HG03280 (cell line): ENCODE results near the gene HOXD9.

Experiments
- ATAC-seq: cut with Tn5 transposase; IDR thresholded peaks from one replicate; pipeline ENCODE4 v1.9.1; 2021; ENCODE audit warnings: mild to moderate bottlenecking, moderate library complexity; ENCODE audit not compliant: unreplicated experiment

HOXD9 gene

DNA sequence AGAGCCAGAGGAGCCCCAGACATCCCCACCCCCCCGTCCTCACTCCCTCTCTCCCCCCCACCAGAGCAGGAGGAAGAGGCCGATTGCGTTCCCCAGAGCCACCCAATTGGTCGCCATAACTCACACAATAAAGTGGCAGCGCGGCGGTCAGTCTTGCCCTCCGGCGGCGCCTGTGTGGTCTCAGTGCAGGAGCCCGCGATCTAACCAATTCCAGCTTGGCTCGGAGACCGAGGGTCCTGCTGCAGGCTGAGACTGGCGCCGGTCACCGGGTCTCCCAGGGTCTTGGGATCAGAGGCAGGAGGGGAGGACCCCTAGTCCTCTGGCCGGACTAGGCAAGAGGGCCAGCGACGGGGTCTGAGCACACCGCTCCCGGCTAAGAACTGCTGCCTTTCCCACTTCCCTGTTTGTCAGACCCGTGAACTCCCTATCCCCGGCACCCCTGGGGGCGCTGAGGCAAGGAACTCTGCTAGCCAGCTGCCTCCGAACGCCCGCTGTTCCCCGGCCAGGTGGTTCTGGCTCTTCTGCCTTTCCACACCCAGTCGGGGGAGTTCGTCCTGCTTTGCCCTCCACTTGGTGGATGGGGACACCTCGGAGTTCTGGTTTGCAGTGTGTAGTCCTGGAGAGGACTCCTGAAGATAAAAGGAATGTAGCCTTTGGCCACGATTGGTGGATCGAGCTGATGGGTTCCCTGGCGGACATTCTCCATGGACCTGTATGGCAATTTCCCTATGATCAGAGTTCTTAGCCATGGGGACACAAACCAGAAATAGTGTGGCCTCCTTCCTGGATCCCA lies 24.0 kb upstream of the HOXD9 start:
- no peak for ATAC-seq

DNA sequence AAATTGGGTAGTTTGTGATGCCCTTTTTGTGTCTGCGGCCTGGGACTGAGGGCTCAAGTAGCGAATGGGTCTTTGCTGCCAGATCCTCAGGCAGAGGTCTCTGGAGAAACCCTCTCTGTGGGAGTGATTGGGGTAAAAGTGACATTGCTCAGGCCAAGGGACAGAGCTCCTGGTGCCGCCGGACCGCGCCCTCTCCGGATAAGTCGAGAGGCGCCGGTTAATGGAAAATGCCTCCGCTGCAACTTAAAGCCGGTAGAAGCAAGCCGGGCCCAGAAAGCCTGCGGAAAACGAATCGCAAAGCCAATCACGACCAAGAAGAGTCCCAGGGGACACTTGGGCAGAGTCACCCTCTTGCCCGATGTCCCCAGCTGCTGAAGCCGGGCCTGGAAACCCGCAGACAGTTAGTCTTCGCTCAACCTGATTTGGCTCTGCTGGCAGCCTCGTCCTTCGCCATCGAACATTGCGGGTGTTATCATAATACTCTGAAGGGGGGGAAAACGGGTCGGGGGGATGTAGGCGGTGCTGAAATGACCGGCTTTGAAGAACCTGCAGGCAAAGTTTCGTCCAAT lies 23.3 kb upstream of the HOXD9 start:
- ATAC-seq, result no peak

DNA sequence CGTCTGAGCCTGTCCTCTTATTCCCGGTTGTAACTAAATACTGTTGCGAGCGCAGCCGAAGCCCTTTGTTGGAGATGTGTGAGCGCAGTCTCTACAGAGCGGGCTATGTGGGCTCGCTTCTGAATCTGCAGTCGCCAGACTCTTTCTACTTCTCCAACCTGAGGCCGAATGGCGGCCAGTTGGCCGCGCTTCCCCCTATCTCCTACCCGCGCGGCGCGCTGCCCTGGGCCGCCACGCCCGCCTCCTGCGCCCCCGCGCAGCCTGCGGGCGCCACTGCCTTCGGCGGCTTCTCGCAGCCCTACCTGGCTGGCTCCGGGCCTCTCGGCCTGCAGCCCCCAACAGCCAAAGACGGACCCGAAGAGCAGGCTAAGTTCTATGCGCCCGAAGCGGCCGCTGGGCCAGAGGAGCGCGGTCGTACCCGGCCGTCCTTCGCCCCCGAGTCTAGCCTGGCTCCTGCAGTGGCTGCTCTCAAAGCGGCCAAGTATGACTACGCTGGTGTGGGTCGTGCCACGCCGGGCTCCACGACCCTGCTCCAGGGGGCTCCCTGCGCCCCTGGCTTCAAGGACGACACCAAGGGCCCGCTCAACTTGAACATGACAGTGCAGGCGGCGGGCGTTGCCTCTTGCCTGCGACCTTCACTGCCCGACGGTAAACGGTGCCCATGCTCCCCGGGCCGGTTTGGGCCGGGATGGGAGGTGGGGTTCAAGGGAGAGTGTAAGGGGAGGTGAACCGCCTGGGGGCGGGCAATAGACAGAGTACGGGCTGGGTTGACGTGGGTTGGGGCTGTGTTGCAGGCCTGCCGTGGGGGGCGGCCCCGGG lies 22.6 kb upstream of the HOXD9 start, which contains the start of gene HOXD12:
Gene HOXD12 (plus strand): TSS at position 68 of the 819 bp plus-strand sequence. CDS start 7 bp downstream, at position 75.
- ATAC-seq, result no peak

DNA sequence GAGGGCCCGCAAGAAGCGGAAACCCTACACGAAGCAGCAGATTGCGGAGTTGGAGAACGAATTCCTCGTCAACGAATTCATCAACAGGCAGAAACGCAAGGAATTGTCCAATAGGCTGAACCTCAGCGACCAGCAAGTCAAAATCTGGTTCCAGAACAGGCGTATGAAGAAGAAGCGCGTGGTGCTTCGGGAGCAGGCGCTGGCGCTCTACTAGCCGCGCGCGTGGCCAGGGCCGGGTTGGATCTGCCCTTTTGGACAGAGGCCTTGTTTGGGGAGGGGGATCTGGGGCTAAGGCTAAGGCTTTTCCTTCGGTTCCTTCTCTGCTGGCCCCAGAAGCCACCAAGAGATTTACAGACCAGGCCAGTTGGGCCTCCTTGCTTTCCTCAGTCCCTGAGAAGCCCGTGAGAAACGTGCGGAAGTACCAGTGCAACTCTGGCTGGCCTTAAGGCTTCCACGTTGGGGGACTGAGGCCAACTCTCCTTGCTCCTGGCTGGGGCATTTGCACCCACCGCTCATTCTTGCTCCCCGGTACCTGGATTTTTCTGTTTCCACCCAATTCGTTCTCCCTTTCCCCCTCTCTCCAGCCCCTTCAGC lies 21.9 kb upstream of the HOXD9 start:
- no peak for ATAC-seq

DNA sequence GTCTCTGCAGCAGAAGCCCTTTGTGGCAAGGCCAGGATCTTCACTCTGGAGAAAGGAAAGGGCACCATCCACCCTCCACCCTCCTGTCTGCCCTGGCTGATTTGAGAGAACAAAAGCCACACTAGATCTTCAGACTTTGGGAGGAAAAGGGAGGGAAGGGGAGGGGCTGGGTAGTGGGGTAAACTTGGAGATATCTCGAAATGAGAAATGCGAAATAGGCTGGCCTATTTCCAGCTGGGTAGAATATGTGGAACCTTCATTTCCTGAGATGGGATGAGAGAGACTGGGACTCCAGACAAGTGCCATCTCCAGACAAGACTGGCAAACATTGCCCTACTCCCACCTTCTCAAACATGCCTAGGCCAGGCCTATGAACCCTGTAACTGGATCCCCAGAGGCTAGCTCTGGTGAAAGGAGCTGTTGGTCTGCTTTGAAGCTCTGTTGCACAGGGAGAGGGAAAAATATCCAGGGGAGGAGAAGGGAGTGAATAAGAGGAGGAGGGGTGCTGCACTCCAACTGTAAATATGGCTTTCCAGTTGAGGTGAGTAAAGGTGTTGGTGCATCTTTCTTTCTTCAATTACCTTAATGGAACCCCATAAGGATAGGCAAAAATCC lies 21.2 kb upstream of the HOXD9 start:
- ATAC-seq, result no peak

DNA sequence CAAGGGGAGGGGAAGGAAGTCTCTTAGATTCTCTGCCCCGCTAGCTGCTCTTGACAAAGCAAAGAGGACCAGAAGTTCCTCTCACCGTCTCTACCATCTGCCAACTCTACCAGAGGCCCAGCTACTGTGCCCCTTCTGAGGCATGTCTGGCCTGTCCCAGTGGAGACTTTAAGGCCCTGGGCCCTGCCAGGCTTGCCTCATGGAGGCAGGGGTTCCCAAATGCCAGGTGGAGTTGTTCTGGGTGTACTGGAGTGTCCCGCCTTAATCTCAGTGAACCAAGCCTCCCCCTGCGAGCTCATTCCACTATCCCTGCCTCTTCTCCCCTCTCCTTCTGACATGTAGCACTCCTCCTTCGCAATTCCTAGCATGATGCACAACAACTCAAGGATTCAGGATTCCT lies 20.7 kb upstream of the HOXD9 start:
- ATAC-seq, result no peak

DNA sequence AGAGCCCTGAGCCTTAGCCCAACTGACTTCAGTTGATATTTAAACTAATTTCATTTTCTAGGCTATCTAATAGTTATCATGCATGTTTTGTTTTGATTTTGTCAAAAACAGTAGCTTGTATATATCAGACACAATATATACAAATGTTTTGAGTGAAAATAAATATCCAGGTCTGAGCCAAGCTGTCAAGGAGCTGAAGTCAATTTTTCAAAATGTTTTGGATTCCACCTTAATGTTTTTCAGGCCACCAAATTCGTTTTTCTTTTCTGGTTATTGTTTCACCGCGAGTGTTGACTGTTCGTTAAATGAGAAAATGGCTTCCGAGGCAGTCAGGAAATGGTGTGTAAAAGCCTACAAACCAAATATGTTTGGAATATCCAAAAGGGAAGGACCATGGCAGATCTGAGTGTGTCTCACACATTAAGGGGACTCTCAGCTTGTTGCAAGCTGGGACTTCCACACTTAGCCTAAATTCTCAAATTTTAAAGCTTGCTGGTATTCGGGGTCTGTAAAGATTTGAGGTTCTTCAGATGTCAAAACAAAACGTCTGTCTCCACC lies 20.1 kb upstream of the HOXD9 start:
- no peak for ATAC-seq

DNA sequence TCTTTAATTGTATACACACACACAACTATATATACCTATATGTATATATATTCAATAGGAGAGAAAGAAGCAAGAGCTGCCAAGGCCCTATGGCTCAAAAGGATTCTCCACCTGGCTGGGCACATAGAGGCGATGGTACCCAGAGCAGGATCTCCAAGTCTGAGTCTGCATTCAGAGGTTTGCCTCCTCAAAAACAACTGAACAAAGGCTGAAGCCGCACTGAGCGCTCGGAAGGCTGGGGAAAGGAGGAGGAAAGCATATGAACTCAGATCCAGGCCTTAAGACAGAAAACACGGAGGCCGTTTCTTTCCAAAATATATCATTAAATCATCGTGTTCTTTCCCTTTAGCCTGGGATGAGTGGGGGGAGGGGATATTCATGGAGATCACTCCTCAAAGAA lies 19.3 kb upstream of the HOXD9 start:
- no peak for ATAC-seq

DNA sequence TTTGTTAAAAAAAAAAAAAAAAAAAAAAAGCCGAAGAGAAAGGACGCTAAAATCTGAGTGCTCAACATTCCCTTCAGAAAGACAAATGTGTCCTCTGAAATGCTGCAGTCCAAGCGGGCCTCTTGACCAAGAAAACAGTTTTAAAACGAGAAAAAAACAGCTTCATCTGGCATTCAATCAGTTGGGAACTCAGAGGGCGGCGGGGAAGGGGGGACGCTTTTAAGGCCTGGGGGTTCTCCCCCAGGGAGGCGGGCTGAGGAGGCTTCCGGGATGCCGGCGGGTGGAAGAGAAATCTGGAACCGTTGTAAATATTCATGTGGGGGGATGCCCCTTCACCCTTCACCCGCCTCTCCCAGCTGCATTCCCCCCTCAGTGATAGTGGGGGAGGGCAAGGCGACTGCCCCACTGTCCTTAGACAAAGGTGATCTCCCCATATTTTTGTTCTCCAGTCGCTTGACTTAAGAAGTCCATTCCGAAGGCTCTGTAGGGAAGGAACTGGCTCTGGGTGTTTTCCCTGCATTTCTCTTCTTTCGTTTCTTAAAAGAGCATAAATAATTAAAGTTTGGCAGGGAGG lies 18.7 kb upstream of the HOXD9 start:
- ATAC-seq, result no peak

DNA sequence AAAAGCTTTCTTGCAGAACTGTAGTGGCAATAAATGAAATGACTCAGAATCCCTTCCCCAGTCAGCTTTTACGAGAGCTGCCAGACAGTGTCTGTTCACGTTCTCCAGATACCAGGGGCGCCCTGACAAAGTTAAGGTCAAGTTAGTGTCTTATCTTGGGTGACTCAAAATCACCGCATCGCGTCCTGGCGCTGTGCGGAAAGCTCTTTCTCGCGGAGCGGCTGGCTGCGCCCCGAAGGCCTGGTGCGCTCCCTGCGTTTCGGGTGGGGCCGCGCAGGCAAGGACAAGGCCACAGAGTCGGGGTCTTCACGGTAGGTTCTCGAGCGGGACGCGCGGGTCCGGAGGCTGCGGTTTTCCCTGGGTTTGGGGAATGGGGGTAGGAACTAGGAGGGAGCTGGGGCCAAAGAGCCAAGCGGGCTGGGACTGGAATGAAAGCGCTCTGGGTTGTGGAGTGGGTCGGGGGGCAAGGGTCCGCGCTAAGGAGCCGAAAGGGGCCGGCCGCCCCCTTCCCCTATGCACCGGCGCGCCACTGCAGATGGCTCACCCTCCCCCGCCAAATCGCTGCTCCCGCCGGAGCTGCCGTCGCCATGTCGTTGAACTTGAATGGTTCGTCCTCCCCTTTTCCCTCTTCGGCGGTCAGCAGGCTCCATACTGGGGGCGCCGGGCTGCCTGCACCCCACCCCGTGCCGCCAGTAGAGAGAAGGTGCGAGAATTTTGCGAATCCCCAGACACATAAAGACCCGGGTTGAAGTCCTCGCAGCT lies 18.0 kb upstream of the HOXD9 start:
- ATAC-seq, result no peak

DNA sequence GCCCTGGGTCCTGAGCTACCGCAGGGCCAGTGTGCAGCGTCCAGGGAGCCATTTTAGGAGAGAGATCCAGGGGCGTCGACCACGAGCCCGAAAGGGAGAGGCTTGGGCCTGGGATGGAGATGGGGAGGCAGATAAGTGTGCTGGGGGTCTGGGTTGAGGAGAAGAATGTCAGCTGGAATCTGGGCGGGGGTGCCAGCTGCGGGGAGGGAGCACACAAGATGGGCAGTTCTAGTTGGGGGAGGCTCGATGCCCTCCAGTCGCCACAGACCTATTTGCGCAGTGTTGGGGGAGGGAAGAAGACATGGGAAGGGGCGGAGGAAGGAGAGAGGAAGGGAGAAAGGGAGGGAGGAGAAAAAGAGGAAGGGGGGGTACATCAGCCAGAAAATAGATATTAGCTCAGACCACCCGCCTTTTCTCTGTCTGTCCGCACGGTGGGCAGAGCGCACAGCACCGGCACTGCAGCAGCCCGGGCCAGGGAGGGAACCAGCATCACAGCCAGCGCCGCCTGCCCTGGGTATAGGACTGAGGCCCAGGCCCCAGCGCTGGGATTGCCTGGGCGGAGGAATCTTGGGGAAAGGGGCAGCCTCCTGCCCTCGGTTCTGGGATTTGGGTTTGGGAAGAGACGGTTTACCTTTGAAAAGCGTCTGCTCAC lies 17.3 kb upstream of the HOXD9 start:
- ATAC-seq, result no peak

DNA sequence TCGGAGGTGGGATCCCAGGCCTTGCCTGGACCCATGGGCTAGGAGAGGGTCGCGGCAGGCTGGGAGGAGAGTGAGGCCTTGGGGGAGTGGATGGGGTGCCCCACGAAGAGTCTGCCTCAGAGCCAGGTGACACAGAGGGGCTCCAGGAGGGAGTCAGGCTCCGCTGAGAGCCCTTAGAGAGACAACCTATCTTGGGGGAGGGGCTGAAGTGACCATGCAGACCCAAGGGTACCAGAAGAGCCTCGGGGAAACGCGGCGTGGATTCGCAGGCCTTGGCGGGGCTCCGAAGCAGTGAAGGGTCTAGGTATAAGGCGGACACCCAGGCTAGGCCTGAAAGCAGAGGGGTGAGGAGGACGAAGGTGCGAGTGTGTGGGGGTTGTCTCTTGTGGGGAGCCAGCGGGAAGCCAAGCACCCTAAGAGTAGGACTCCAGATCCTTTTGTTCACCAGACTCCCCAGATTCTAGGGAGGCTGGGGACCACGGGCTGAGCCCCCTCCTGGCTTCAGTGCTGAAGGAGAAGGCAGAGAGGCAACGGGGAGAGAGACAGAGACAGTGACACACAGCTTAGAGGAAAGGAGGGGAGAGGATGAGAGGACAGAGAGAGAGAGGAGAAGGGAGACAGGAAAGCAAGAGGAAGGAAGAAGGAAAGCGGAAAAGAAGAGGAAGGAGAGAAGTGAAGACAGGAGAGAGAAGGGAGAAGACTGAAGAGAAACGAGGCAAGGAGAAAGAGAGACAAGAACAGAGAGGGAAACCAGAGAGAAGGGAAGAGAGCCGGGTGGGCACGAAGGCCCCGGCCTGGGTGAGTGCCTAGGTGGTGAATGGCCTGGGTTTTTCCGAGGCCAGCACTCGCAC lies 16.6 kb upstream of the HOXD9 start:
- ATAC-seq, result no peak

DNA sequence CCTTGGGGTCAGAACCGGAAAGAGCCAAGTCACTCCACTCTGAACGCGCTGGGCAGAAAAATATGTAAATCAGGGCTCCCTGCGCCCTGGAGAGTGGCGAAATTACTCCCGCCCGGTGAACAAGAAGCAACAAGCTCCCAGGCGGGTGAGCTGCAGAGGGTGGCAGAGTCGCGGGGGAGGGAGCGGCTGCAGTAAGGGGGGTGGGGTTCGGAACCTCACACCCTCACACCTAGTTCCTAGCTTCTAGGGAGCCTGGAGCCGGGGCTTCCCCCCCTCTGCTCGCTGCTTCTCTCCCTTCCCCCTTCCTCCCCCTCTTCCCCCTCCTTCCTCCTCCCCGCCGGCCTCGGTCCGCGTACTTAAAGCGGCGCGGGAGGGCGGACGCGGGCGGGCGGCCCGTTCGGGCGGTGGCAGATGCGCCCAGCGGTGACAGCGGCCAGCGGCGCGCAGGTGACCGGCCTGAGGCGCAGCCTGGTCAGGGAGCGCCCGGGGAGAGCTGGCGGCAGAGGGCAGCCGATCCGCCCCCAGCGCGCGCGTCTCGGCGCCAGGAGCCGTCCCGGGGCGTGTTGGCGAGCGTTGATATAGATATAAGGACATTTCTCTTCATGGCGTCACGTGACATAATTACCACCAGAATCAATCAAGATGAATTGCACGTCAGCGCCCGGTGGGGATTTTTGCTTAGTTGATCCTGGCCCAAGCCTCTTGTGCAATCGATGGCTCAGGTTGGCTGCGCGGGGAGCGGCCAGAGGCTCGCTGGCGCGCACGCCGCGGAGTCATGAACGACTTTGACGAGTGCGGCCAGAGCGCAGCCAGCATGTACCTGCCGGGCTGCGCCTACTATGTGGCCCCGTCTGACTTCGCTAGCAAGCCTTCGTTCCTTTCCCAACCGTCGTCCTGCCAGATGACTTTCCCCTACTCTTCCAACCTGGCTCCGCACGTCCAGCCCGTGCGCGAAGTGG lies 15.7 kb upstream of the HOXD9 start, which contains the start of gene HOXD11:
Gene HOXD11 (plus strand): TSS at position 700 of the 959 bp plus-strand sequence. CDS start 76 bp downstream, at position 776.
- ATAC-seq, result no peak

DNA sequence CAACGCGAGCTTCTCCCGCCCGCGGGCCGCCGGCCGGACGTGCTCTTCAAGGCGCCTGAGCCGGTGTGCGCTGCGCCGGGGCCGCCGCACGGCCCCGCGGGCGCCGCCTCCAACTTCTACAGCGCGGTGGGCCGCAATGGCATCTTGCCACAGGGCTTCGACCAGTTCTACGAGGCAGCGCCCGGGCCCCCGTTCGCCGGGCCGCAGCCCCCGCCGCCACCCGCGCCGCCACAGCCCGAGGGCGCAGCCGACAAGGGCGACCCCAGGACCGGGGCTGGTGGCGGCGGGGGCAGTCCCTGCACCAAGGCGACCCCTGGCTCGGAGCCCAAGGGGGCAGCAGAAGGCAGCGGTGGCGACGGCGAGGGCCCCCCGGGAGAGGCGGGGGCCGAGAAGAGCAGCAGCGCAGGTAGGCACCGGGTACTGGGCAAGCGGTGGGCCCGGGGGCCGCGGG lies 14.8 kb upstream of the HOXD9 start:
- ATAC-seq, result no peak

DNA sequence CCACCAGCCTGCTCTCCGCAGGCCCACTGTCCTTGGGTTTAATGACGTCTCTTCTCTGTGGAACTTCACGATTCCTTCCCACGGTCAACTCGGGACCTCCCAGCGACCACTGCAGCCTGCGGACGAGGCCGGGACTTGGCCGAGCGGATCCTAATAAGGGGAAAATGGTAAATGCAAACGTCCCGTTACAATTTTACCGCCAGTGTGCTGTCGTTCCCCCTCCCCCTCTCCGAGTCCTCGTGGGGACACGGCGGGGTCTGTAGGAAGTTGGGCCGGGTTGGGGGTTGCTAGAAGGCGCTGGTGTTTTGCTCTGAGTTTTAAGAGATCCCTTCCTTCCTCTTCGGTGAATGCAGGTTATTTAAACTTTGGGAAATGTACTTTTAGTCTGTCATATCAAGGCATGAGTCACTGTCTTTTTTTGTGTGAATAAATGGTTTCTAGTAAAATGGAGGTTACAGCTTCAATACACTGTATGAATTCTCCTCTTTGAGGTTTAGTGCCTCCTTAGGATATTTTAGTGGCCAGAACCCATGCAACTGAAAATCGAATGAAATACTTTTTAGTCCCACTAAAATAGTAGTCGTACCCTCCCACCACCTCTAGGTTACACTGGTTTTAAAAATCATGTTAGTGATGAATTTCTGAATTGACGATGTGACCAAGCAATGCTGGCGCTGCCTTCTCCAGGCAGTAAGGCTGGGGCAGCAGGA lies 13.2 kb upstream of the HOXD9 start:
- ATAC-seq, result no peak

DNA sequence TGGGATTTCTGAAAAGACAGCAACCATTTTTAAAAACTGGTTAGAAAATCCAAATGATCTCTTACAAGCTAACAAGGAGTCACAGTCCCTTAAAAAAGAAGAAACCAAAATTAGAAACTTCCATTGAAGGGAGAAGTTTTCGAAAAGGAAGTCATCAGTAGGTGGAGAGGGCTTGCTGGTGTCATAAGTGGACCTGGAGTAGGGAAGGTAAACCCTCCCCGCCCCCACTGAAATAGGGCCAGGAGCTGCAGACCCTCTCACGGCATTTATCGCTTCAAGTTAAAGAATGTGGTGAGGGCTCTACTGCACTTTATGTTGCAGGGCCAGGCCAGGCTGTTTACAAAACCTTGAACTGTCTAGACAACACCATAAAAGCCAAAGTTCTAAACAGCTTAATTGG lies 12.6 kb upstream of the HOXD9 start:
- ATAC-seq, result no peak
